Loucy (cell line): ENCODE measurements around the gene ABTB2.

Experiments used
- H2AFZ ChIP-seq: fragments of 200-600 bp; sonication (generic); 2 replicates; pipeline ENCODE4 v1.6.0; 2016; ENCODE audit warnings: antibody characterized with exemption, mild to moderate bottlenecking, low read length, moderate library complexity
- H3F3A ChIP-seq: fragments of 200-600 bp; 2 replicates; pipeline ENCODE4 v1.6.0; 2016; ENCODE audit warnings: antibody characterized with exemption, low read depth, mild to moderate bottlenecking
- H3K27me3 ChIP-seq: fragments of 200-600 bp; sonication (generic); 2 replicates; pipeline ENCODE4 v1.6.1; 2014; ENCODE audit warnings: low read length, mild to moderate bottlenecking; ENCODE audit not compliant: insufficient read depth, poor library complexity, severe bottlenecking
- H3K36me3 ChIP-seq: fragments of 200-600 bp; sonication (generic); 2 replicates; pipeline ENCODE4 v1.6.1; 2016; ENCODE audit warnings: low read length; ENCODE audit not compliant: insufficient read depth
- H3K4me1 ChIP-seq: fragments of 200-600 bp; sonication (generic); 2 replicates; pipeline ENCODE4 v1.5.1; 2014; ENCODE audit warnings: low read length, mild to moderate bottlenecking; ENCODE audit not compliant: insufficient read depth, poor library complexity, severe bottlenecking
- H3K4me2 ChIP-seq: fragments of 200-600 bp; sonication (generic); 2 replicates; pipeline ENCODE4 v1.6.0; 2014; ENCODE audit warnings: antibody characterized with exemption, low read length, low read depth, mild to moderate bottlenecking; ENCODE audit not compliant: poor library complexity, severe bottlenecking
- H3K4me3 ChIP-seq: fragments of 200-600 bp; sonication (generic); 2 replicates; pipeline ENCODE4 v1.5.1; 2014; ENCODE audit warnings: low read length, mild to moderate bottlenecking, mixed read lengths; ENCODE audit not compliant: poor library complexity, severe bottlenecking
- H3K79me2 ChIP-seq: fragments of 200-600 bp; sonication (generic); 2 replicates; pipeline ENCODE4 v1.6.1; 2014; ENCODE audit warnings: low read length; ENCODE audit not compliant: insufficient read depth
- H3K9ac ChIP-seq: fragments of 200-600 bp; sonication (generic); 2 replicates; pipeline ENCODE4 v1.6.0; 2014; ENCODE audit warnings: mild to moderate bottlenecking, low read depth, low read length, moderate library complexity; ENCODE audit not compliant: poor library complexity, severe bottlenecking
- H3K9me2 ChIP-seq: fragments of 200-600 bp; sonication (generic); replicated peaks from 2 replicates; pipeline ENCODE4 v1.6.1; 2016; ENCODE audit warnings: low read depth, low read length, mixed read lengths
- H3K9me3 ChIP-seq: fragments of 200-600 bp; sonication (generic); 2 replicates; pipeline ENCODE4 v1.6.1; 2014; ENCODE audit warnings: mild to moderate bottlenecking, antibody characterized with exemption, low read length, low read depth; ENCODE audit not compliant: insufficient read depth
- H4K20me1 ChIP-seq: fragments of 200-600 bp; sonication (generic); 2 replicates; pipeline ENCODE4 v1.6.0; 2014; ENCODE audit warnings: antibody characterized with exemption, low read length, mild to moderate bottlenecking; ENCODE audit not compliant: insufficient read depth, poor library complexity, severe bottlenecking
- EZH2phosphoT487 ChIP-seq: fragments of 200-600 bp; IDR thresholded peaks from 2 replicates; pipeline ENCODE4 v1.6.1; 2018; ENCODE audit warnings: antibody characterized with exemption, mild to moderate bottlenecking, moderate library complexity, borderline replicate concordance
- TF ChIP-seq, protein P1 (sequence below): fragments of 200-600 bp; sonication (generic); conservative IDR thresholded peaks from 2 replicates; pipeline ENCODE4 v1.5.1; 2014; ENCODE audit warnings: mild to moderate bottlenecking, antibody characterized with exemption, low read length

Gene ABTB2

DNA sequence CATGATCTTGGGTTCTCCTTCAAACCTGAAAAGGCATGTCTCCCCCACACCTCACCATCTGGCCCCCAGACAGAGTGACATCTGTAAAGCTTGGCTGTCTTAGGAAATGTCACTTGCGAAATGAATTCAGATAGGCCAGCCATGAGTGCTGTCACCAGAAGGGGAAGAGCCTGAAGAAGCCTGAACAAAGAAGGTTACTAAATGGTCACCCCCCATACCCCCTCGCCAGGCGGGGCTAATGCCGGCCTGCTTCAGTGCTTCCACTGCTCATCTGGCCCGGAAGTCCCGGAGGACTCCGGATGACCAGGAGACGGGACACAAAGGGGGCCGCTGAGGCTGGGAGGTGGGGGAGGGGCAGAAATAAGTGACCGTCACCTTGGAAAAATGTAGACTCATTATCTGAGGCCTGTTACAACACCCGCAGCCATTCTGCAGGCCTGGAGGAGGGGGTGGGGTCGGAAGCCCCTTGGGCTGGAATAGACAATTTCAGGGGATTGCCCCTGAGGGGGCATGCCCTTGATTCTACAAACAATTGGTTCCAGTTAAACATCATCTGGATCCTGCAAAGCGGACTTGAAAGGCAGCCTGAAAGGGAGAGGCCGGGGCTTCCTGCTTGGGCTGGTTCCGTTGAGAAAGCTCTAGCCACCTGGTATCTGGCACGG, 209.2 kb downstream of the ABTB2 start:
- no peaks in the 10 kb centered on the region for H3K9me3 ChIP-seq
- TF ChIP-seq EZH2phosphoT487: no peak
- TF ChIP-seq, protein P1, sequence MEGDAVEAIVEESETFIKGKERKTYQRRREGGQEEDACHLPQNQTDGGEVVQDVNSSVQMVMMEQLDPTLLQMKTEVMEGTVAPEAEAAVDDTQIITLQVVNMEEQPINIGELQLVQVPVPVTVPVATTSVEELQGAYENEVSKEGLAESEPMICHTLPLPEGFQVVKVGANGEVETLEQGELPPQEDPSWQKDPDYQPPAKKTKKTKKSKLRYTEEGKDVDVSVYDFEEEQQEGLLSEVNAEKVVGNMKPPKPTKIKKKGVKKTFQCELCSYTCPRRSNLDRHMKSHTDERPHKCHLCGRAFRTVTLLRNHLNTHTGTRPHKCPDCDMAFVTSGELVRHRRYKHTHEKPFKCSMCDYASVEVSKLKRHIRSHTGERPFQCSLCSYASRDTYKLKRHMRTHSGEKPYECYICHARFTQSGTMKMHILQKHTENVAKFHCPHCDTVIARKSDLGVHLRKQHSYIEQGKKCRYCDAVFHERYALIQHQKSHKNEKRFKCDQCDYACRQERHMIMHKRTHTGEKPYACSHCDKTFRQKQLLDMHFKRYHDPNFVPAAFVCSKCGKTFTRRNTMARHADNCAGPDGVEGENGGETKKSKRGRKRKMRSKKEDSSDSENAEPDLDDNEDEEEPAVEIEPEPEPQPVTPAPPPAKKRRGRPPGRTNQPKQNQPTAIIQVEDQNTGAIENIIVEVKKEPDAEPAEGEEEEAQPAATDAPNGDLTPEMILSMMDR: no peak
- no peak overlapping the region for H3K4me2 ChIP-seq
- H2AFZ ChIP-seq: no peak overlapping the region
- no peaks in the 10 kb centered on the region for H3F3A ChIP-seq
- H3K9me2 ChIP-seq: no peaks in the 10 kb centered on the region
- no peaks in the 10 kb centered on the region for H3K27me3 ChIP-seq
- H4K20me1 ChIP-seq: no peaks in the 10 kb centered on the region
- peaks cover 54% of the 10 kb centered on the region; the same call in 1 of the 2 replicates for H3K36me3 ChIP-seq
- no peak overlapping the region for H3K9ac ChIP-seq
- H3K4me1 ChIP-seq: no peaks in the 10 kb centered on the region
- H3K79me2 ChIP-seq: no peaks in the 10 kb centered on the region
- H3K4me3 ChIP-seq: no peak overlapping the region

DNA sequence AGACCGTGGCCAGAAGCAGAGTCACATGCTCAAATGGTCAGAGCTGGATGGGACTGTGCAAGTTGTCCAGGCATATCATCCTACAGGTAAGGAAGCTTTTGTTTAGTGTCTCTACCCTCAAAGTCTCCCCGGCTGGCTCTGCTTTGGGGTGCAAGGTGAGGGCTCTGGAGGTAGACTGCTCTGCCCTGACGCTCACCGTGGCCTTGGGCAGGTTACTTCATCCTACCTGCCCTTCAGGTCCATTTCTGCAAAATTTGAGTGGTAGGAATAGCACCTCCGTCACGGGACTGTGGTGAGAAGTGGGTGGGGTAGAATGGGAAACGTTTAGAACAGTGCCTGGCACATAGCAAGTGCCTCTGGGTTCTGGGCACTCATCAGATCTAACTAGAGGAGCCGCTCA, 210.2 kb downstream of the ABTB2 start:
- no peak overlapping the region for H3K4me3 ChIP-seq
- H3K9me2 ChIP-seq: no peaks in the 10 kb centered on the region
- no peaks in the 10 kb centered on the region for H3K9me3 ChIP-seq
- peaks cover 64% of the 10 kb centered on the region; the same call in 1 of the 2 replicates for H3K36me3 ChIP-seq
- H3K79me2 ChIP-seq: no peaks in the 10 kb centered on the region
- no peaks in the 10 kb centered on the region for H4K20me1 ChIP-seq
- H3K4me2 ChIP-seq: no peak overlapping the region
- TF ChIP-seq, protein P1: no peak
- no peak for TF ChIP-seq EZH2phosphoT487
- no peaks in the 10 kb centered on the region for H3K4me1 ChIP-seq
- no peak overlapping the region for H2AFZ ChIP-seq
- no peak overlapping the region for H3K9ac ChIP-seq
- no peaks in the 10 kb centered on the region for H3K27me3 ChIP-seq
- no peaks in the 10 kb centered on the region for H3F3A ChIP-seq

DNA sequence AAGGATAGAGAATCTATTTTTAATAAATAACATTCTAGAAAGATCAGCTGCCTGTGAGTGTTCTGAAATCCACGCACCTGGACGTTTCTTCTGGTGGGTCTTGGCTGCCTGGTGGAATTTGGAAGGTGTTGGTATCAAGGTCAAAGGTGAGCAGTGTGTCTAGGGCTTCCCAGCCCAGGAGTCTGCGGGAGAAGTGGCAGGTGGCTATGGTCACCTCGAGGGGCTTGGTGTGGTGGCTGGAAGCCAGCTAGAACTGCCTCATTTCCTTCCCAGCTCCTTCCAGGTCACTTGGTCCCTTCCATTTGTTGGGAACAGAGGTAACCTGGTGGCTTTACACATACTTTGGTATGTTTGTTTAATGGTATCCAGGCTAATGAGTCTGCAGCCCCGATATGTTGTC, 210.9 kb downstream of the ABTB2 start:
- peaks cover 71% of the 10 kb centered on the region; the same call in 1 of the 2 replicates for H3K36me3 ChIP-seq
- TF ChIP-seq, protein P1: no peak
- TF ChIP-seq EZH2phosphoT487: no peak

More for the DNA sequence above, 210.9 kb downstream of the ABTB2 start:
- no peaks in the 10 kb centered on the region for H4K20me1 ChIP-seq
- H3K27me3 ChIP-seq: no peaks in the 10 kb centered on the region
- no peaks in the 10 kb centered on the region for H3K79me2 ChIP-seq
- H3F3A ChIP-seq: no peaks in the 10 kb centered on the region
- H3K9me2 ChIP-seq: no peaks in the 10 kb centered on the region
- no peak overlapping the region for H3K9ac ChIP-seq
- H3K4me3 ChIP-seq: no peak overlapping the region
- no peaks in the 10 kb centered on the region for H3K9me3 ChIP-seq
- no peaks in the 10 kb centered on the region for H3K4me1 ChIP-seq
- no peak overlapping the region for H2AFZ ChIP-seq
- no peak overlapping the region for H3K4me2 ChIP-seq
